ENCODE data around the gene CCP110.

DNA sequence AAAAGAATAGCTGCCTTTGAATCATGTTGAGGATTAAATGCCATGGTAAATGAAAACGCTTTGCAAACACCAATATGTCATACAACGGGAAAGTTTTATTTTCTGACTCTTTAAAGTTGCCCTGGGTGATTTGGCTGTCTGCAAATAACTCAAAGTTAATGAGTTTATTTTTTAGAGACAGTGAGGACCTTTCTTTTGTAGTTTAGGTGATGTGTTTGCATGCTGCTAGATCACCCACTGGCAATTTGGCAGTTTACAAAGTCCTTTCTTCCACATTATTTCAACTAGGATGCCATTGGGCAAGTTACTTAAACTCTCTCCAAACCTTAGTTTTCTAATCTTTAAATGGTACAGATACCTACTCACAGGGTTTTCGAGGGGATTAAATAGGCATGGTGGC is 39.6 kb upstream of the CCP110 start:
- no peak for TF ChIP-seq SUZ12 (IDR thresholded peaks at IDR 0.05; ENCODE audit: extremely low read depth, insufficient read depth, insufficient read length)
- TF ChIP-seq YY1 (IDR thresholded peaks at IDR 0.05; ENCODE audit: insufficient read depth, insufficient read length): no peak
- no peak for TF ChIP-seq ZNF274 (IDR thresholded peaks at IDR 0.05; ENCODE audit: low read depth, low read length)

Data from NT2/D1 (cell line).